K562 (cell line): ENCODE results near the gene ANO9. TPM values are rescaled to one million over a fixed set of nuclear protein-coding genes. Genes with fewer than 3 reads are reported as not detected.
A peak's percentile ranks its signal among the peaks of the same experiment; 100 is the strongest.

Experiments
- BRF1 ChIP-seq: IDR thresholded peaks from 3 replicates; pipeline ENCODE4 v1.6.1; 2011; ENCODE audit warnings: borderline replicate concordance, mild to moderate bottlenecking; ENCODE audit not compliant: insufficient read length; ENCODE audit errors: extremely low read depth
- CBX5 ChIP-seq: IDR thresholded peaks from 2 replicates; pipeline ENCODE4 v1.6.1; 2014; ENCODE audit warnings: low read depth, borderline replicate concordance
- E2F1 ChIP-seq: sonication (generic); formaldehyde crosslinking; IDR thresholded peaks from 2 replicates; pipeline ENCODE4 v1.8.1; 2023; ENCODE audit warnings: mild to moderate bottlenecking, missing genetic modification reagents, moderate library complexity
- HMGN3 ChIP-seq: IDR thresholded peaks from 2 replicates; pipeline ENCODE4 v1.6.1; 2011; ENCODE audit warnings: borderline replicate concordance, low read depth, mild to moderate bottlenecking, mixed read lengths, low read length; ENCODE audit not compliant: insufficient read length; ENCODE audit errors: extremely low read depth
- ILK ChIP-seq: fragments of 450-650 bp; IDR thresholded peaks from 2 replicates; pipeline ENCODE4 v1.6.1; 2016; ENCODE audit warnings: missing genetic modification characterization, low read depth, mild to moderate bottlenecking, missing compliant biosample characterization, moderate library complexity, borderline replicate concordance
- MBD2 ChIP-seq: sonication (generic); IDR thresholded peaks from 2 replicates; pipeline ENCODE4 v1.6.1; 2016; ENCODE audit warnings: low read depth, borderline replicate concordance
- NR0B1 ChIP-seq: fragments of 450-650 bp; IDR thresholded peaks from one replicate; pipeline ENCODE4 v1.6.1; 2018; ENCODE audit warnings: mild to moderate bottlenecking, moderate library complexity; ENCODE audit not compliant: partially characterized antibody
- PHF21A ChIP-seq: fragments of 450-650 bp; IDR thresholded peaks from 2 replicates; pipeline ENCODE4 v1.6.1; 2017; ENCODE audit warnings: low read depth, borderline replicate concordance
- RAD21 ChIP-seq, 2 experiments: fragments of 250-450 bp in 1 of 2; fragments of 450-650 bp in 1 of 2; sonication (Bioruptor Pico) in 1 of 2; formaldehyde crosslinking in 1 of 2; IDR thresholded peaks in 1 of 2; conservative IDR thresholded peaks in 1 of 2; 2 replicates each; pipeline versions ENCODE4 v1.4.0 to v1.8.0; 2020 to 2022; ENCODE audit warnings: mild to moderate bottlenecking in 2 of 2, moderate library complexity in 1 of 2
- SOX6 ChIP-seq: fragments of 450-650 bp; IDR thresholded peaks from 2 replicates; pipeline ENCODE4 v1.6.1; 2014; ENCODE audit warnings: mild to moderate bottlenecking
- TAF1 ChIP-seq: IDR thresholded peaks from 2 replicates; pipeline ENCODE4 v1.6.1; 2011; ENCODE audit warnings: mild to moderate bottlenecking, low read length, moderate library complexity; ENCODE audit not compliant: insufficient read depth, control insufficient read depth, severe bottlenecking; ENCODE audit errors: extremely low read depth
- TRIM28 ChIP-seq: fragments of 450-650 bp; IDR thresholded peaks from 2 replicates; pipeline ENCODE4 v1.6.1; 2017
- WHSC1 ChIP-seq: IDR thresholded peaks from one replicate; pipeline ENCODE4 v1.6.1; 2012; ENCODE audit warnings: low read length, control low read depth, inconsistent platforms
- ZZZ3 ChIP-seq: fragments of 450-650 bp; IDR thresholded peaks from 2 replicates; pipeline ENCODE4 v1.6.1; 2016; ENCODE audit warnings: antibody characterized with exemption, mild to moderate bottlenecking, moderate library complexity
- polyA plus RNA-seq, 8 experiments: library from polyadenylated mRNA; depleted of rRNA in 4 of 8; stranded (reverse) in 5 of 8; unstranded in 3 of 8; fragments of >200 nt; fragmentation: Nextera tagmentation in 2 of 8; fragmentation: Illumina TruSeq in 1 of 8; extraction: Ambion mirVana in 2 of 8; extraction: Trizol in 1 of 8; gene quantifications; 2 replicates each; pipeline versions ENCODE4 v1.2.1 to v1.2.3, GENCODE V29; 2011 to 2014; ENCODE audit warnings: inconsistent platforms in 1 of 8, missing spikeins in 1 of 8
- total RNA-seq, 7 experiments: library from RNA; depleted of rRNA in 6 of 7; stranded (reverse); fragments of >200 nt in 6 of 7; fragmentation: Illumina TruSeq in 2 of 7; extraction: Trizol in 2 of 7; gene quantifications; 2 replicates each; pipeline versions ENCODE4 v1.2.1 to v1.2.3, GENCODE V29; 2011 to 2021; ENCODE audit warnings: low replicate concordance in 1 of 7
- TF ChIP-seq, protein P1 (sequence below): fragments of 450-650 bp; IDR thresholded peaks from 2 replicates; pipeline ENCODE4 v1.6.1; 2016; ENCODE audit warnings: low read depth

Gene ANO9
- total and polyA plus RNA-seq, 9 of the 15 experiments (the other 6 are each of a cell fraction or from before 2014, with no cell fraction given) = 0.20 to 14.5 (median 4.5) TPM

DNA sequence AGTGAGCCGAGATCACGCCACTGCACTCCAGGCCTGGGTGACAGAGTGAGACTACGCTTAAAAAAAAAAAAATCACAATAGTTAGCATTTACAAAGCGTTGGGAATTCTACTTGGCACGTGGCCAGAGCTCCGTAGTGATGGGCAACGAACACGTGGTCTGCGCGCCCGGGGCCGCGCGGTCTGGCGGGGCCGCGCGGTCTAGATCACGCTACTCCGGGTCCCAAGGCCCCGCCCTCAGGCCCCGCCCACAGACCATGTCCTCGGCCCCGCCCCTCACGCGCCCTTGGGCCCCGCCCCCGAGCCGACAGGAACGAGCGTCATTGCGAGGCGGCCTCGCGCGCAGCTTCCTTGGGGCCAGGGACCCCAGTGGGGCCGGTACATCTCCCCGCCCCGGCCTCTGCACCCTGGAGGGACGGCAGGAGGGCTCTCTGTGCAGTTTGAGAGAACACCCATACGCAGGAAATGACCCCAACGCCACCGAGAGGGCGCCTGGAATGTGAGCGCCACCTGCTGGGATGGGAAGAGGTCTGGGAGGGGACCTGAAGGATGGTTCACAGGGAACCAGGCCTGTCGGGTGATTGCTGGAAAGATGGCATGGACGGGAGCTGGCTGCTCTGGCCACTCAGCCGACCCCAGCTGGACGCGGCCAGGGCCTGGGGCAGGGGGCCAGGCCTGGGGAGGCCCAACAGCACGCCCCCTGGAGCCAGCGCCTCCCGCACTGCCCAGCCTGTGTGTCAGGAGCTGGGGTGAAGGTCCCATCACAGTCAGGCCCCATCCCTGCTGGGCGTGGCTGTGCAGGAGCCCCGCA lies 6.3 kb upstream of the ANO9 start (continued):
- TF ChIP-seq, protein P1, sequence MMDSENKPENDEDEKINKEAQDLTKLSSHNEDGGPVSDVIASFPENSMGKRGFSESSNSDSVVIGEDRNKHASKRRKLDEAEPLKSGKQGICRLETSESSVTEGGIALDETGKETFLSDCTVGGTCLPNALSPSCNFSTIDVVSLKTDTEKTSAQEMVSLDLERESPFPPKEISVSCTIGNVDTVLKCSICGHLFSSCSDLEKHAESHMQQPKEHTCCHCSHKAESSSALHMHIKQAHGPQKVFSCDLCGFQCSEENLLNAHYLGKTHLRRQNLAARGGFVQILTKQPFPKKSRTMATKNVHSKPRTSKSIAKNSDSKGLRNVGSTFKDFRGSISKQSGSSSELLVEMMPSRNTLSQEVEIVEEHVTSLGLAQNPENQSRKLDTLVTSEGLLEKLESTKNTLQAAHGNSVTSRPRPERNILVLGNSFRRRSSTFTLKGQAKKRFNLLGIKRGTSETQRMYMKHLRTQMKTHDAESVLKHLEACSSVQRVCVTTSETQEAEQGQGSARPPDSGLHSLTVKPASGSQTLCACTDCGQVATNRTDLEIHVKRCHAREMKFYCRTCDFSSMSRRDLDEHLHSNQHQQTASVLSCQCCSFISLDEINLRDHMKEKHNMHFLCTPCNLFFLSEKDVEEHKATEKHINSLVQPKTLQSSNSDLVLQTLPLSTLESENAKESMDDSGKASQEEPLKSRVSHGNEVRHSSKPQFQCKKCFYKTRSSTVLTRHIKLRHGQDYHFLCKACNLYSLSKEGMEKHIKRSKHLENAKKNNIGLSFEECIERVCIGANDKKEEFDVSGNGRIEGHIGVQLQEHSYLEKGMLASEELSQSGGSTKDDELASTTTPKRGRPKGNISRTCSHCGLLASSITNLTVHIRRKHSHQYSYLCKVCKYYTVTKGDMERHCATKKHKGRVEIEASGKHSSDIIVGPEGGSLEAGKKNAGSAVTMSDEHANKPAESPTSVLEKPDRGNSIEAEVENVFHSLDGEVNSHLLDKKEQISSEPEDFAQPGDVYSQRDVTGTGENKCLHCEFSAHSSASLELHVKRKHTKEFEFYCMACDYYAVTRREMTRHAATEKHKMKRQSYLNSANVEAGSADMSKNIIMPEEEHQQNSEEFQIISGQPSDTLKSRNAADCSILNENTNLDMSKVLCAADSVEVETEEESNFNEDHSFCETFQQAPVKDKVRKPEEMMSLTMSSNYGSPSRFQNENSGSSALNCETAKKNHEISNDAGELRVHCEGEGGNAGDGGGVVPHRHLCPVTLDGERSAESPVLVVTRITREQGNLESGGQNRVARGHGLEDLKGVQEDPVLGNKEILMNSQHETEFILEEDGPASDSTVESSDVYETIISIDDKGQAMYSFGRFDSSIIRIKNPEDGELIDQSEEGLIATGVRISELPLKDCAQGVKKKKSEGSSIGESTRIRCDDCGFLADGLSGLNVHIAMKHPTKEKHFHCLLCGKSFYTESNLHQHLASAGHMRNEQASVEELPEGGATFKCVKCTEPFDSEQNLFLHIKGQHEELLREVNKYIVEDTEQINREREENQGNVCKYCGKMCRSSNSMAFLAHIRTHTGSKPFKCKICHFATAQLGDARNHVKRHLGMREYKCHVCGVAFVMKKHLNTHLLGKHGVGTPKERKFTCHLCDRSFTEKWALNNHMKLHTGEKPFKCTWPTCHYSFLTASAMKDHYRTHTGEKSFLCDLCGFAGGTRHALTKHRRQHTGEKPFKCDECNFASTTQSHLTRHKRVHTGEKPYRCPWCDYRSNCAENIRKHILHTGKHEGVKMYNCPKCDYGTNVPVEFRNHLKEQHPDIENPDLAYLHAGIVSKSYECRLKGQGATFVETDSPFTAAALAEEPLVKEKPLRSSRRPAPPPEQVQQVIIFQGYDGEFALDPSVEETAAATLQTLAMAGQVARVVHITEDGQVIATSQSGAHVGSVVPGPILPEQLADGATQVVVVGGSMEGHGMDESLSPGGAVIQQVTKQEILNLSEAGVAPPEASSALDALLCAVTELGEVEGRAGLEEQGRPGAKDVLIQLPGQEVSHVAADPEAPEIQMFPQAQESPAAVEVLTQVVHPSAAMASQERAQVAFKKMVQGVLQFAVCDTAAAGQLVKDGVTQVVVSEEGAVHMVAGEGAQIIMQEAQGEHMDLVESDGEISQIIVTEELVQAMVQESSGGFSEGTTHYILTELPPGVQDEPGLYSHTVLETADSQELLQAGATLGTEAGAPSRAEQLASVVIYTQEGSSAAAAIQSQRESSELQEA = no peak
- no peak for TF ChIP-seq NR0B1
- TF ChIP-seq TRIM28 = no peak
- no peak for TF ChIP-seq ZZZ3
- peak; percentile 80 to 84 for TF ChIP-seq RAD21 (CRISPR knock-in tag; conservative IDR thresholded peaks at IDR 0.05 in 1 of 2, IDR thresholded peaks at IDR 0.05 in 1 of 2)
- TF ChIP-seq MBD2 = peak; percentile 75; the same call in 1 of the 2 replicates
- TF ChIP-seq PHF21A = peak; percentile 71
- no peak for TF ChIP-seq BRF1
- no peak for TF ChIP-seq ILK (tag)
- TF ChIP-seq HMGN3 = peak; percentile 77
- TF ChIP-seq E2F1 (CRISPR knock-in tag) = no peak
- TF ChIP-seq WHSC1 = no peak
- TF ChIP-seq TAF1 = peak; percentile 30
- TF ChIP-seq SOX6 = 0 out of 2 replicates have a peak, but pooled peaks have one; percentile 7
- TF ChIP-seq CBX5 = no peak
